Activated T-helper 1 cell treated with anti-CD3 and anti-CD28 coated beads, Interleukin-2, amount 50 U/mL, for 16 hours (primary cell): ENCODE results near the gene PRPH2.
"Not testable (repeated sequence)": the region's sequence is repeated elsewhere in the genome, so short reads cannot be mapped to it uniquely, and the experiment has no call there.

Source experiments
- DNase-seq, 2 donors: peaks; one replicate each; pipeline ENCODE4 v3.0.0-alpha.2; 2020; ENCODE audit warnings: low read depth in 1 of 2, low spot score in 1 of 2

PRPH2 gene

GRCh38 chr6:42742116-42742894 lies 19.9 kb upstream of the PRPH2 start:
- DNase-seq = no peak

GRCh38 chr6:42740725-42741124 lies 18.3 kb upstream of the PRPH2 start:
- DNase-seq = no peak

- no peak for DNase-seq
Observed at GRCh38 chr6:42735976-42736375, 13.6 kb upstream of the PRPH2 start.

DNA sequence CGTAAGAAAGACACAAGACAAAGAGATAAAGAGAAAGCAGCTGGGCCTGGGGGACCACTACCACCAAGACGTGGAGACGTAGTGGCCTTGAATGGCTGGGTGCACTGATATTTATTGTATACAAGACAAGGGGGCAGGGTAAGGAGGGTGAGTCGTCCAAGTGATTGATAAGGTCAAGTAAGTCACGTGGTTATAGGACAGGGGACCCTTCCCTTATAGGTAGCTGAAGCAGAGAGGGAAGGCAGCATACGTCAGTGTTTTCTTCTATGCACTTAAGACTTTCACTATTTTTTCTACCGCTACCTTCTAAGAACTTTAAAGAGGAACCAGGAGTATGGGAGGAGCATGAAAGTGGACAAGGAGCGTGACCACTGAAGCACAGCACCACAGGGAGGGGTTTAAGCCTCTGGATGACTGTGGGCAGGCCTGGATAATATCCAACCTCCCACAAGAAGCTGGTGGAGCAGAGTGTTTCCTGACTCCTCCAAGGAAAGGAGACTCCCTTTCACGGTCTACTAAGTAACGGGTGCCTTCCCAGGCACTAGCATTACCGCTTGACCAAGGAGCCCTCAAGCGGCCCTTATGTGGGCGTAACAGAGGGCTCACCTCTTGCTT lies 11.6 kb upstream of the PRPH2 start:
- not testable (repeated sequence) for DNase-seq

DNA sequence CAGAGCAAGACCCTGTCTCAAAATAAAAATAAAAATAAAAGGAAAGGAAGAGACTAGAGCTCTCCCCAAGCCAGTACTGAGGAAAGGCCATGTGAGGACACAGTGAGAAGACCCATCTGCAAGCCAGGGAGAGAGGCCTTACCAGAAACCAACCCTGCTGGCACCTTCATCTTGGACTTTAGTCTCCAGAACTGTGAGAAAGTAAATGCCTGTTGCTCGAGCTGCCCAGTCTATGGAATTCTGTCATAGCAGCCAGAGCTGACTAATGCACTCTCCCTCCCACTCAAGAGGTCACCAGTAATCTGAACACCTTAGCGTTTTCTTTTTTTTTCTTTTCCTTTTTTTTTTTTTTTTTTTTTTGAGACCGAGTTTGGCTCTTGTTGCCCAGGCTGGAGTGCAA lies 7.3 kb upstream of the PRPH2 start:
- DNase-seq = no peak

DNA sequence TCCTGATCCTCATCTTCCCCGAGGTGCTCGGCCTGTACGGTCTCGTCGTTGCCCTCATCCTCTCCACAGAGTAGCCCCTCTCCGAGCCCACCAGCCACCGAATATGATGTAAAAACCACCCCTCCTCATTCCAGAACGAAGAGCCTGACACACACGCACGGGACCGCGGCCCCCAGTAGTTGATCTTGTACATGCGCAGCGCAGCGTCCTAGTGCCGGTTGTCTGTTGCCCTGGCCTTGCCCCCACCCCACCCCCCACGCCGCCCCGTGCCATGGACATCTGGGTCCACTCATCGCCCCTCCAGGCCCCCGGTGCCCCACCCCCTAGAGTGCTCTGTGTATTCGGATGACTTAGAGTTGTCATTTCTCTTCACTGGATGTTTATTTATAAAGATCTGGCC lies 5.2 kb upstream of the PRPH2 start:
- DNase-seq = no peak

- no peak for DNase-seq
Observed at GRCh38 chr6:42727087-42727611, 4.8 kb upstream of the PRPH2 start.

GRCh38 chr6:42726485-42727086 lies 4.2 kb upstream of the PRPH2 start:
- DNase-seq = peak; percentile 31 to 49

DNA sequence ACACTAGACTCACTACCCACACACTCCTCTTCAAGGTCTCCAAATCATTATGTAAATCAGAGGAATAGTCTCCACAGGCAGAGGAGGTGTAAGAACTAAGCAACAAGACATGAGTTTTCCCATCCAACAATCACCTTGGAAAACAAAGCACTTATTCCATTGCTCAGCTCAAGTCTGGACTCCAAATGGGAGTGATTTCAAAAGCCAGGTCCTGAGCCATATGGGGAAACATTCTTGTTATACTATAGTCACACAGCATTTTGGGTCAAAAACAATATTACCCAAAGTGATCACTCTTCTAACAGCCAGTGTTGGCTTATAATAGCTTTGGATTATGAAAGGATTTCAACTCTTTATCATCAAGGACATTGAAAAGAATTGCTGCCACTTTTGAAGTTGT lies 3.6 kb upstream of the PRPH2 start:
- no peak for DNase-seq

DNA sequence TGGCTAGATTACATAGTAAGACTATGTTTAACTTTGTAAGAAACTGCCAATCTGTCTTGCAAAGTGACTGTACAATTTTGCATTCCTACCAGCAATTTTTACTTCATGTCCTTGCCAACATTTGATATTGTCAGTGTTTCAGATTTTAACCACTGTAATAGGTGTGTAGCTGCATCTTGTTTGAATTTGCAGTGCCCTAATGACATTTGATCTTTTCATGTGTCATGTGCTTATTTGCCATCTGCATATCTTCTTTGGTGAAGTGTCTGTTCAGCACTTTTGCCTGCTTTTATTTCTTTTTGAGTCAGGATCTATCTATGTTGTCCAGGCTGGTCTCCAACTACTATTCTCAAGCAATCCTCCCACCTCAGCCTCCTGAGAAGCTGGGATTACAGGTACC lies 2.4 kb upstream of the PRPH2 start:
- no peak for DNase-seq

- DNase-seq = no peak
Observed at GRCh38 chr6:42720739-42721138, 1.7 kb downstream of the PRPH2 start.

DNA sequence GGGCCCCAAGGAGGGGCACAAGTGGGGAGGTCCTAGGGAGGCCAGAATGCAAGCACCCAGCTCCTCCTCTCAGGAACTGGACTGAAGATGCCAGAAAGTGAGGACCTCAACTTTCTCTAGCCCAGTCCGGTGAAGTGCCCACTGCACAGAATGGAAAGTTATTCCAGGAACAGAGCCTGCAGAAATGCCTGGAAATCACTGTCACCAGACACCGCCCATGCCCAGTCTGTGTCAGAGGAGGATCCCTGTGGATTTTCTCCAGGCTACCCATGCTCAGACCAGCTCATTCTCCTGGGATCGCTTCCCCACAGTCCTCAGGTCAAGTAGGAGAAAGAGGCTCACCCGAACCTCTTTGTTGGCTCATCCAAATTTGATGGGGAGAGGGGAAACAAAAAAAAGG lies 6.5 kb downstream of the PRPH2 start:
- no peak for DNase-seq

DNA sequence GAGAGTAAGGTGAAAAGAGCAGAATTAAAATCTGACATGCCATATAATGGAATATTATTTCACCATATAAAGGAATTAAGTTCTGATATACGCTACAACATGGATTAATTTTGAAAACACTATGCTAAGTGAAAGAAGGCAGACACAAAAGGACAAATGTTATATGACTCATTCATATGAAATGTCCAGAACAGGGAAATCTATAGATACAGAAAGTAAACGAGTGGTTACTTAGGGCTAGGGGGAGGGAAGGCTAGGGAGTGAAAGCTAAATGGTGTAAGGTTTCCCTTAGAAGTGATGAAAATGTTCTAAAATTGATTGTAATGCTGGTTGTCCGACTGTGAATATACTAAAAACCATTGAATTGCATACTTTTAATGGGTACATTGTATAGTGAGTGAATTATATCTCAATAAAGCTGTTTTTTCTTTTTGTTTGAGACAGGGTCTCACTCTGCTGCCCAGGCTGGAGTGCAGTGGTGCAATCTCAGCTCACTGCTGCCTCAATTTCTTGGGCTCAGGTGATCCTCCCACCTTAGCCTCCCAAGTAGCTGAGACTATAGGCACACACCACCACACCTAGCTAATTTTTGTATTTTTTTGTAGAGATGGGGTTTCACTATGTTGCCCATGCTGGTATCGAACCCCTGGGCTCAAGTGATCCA lies 8.2 kb downstream of the PRPH2 start:
- DNase-seq = no peak

GRCh38 chr6:42711930-42712329 lies 10.5 kb downstream of the PRPH2 start:
- no peak for DNase-seq

- no peak for DNase-seq
Observed at GRCh38 chr6:42710316-42710715, 12.1 kb downstream of the PRPH2 start.

DNA sequence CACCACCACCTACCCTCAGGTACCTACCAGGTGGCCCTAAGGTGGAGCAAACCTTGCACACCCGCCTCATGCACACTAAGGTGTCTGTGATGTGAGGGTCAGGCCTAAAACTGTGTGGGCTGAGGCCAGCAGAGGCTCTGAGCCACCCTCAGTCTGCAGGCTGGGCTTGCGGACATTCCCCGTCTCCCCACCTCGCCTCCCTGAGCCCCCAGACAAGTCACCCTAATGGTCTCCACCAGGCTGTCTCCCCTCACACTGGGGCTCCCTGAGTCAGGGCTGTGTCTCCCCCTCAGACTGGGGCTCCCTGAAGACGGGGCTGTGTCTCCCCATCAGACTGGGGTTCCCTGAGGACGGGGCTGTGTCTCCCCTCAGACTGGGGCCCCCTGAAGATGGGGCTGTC lies 12.5 kb downstream of the PRPH2 start:
- no peak for DNase-seq

- DNase-seq = no peak
Observed at GRCh38 chr6:42708096-42708495, 14.3 kb downstream of the PRPH2 start.

- DNase-seq = no peak
Observed at GRCh38 chr6:42707595-42707994, 14.8 kb downstream of the PRPH2 start.

GRCh38 chr6:42704937-42705374 lies 17.4 kb downstream of the PRPH2 start:
- no peak for DNase-seq

GRCh38 chr6:42704251-42704936 lies 18.0 kb downstream of the PRPH2 start:
- DNase-seq = no peak

- DNase-seq = not testable (repeated sequence)
Observed at GRCh38 chr6:42702786-42703185, 19.6 kb downstream of the PRPH2 start.
